Osteocyte (in vitro differentiated cells): Measurements from ENCODE around the gene CTIF. TPM values are rescaled to one million over a fixed set of nuclear protein-coding genes. Genes with fewer than 3 reads are reported as not detected.

Experiments used
- DNase-seq: peaks from one replicate; pipeline ENCODE4 v3.0.0; 2021; ENCODE audit warnings: mixed read lengths; ENCODE audit not compliant: unreplicated experiment; ENCODE audit errors: extremely low spot score
- H3K27ac Mint-ChIP-seq: one replicate; pipeline ENCODE4 v1.8.0; 2021; ENCODE audit warnings: mild to moderate bottlenecking, mixed read lengths; ENCODE audit not compliant: unreplicated experiment
- H3K27me3 Mint-ChIP-seq: one replicate; pipeline ENCODE4 v1.8.0; 2021; ENCODE audit warnings: mixed read lengths; ENCODE audit not compliant: unreplicated experiment
- H3K36me3 Mint-ChIP-seq: one replicate; pipeline ENCODE4 v1.8.0; 2021; ENCODE audit warnings: mixed read lengths; ENCODE audit not compliant: unreplicated experiment
- H3K4me1 Mint-ChIP-seq: one replicate; pipeline ENCODE4 v1.8.0; 2021; ENCODE audit warnings: mixed read lengths; ENCODE audit not compliant: unreplicated experiment
- H3K4me3 Mint-ChIP-seq: one replicate; pipeline ENCODE4 v1.8.0; 2021; ENCODE audit warnings: mild to moderate bottlenecking, moderate library complexity, mixed read lengths; ENCODE audit not compliant: unreplicated experiment
- H3K9me3 Mint-ChIP-seq: one replicate; pipeline ENCODE4 v1.8.0; 2021; ENCODE audit warnings: mixed read lengths; ENCODE audit not compliant: unreplicated experiment
- total RNA-seq: library from RNA; stranded (reverse); gene quantifications from 2 replicates; pipeline ENCODE4 v1.2.1, GENCODE V29; 2021
- TF ChIP-seq, protein P1 (sequence below): fragments of 200-600 bp; sonication (generic); IDR thresholded peaks from 2 replicates; pipeline ENCODE4 v1.5.0; 2021; ENCODE audit warnings: antibody characterized with exemption, mild to moderate bottlenecking, moderate library complexity

Gene CTIF
- total RNA-seq, 1 donor from 2014 or later = 172 TPM

DNA sequence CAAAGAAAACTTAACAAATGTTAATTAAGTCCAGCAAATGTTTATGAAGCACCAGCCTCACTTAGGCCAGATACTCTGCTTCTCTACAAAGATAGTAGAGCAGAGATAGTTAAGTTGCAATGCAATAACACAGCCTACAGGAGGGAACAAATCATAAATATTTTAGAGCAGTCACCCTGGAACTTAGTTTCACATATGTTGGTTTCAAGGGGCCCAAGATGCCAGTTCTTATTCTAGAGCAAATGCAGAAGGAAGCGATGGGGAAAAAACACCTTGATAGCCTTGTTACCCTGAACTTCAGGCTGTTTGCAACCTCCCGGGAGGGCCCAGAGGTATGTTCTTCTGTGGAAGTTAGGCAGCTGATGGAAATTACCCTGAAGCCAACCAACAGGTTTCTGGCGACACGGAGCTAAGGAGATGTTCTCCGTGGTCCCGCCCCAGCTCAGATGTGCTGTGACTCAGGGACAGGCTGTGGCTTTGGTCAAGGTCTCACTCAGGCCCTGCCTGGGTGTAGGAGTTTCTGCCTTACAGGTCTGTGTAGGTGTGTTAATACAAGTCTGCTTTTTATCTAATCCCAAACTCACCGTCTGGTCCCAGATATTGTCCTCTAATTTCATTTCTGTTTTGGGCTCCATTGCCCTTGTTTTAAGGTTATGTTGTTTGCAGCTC lies 3.8 kb downstream of the CTIF start:
- Mint-ChIP-seq H3K4me1 (peaks cover 68% of the 10 kb centered on the region), H3K36me3 (peaks cover 7% of the 10 kb centered on the region), H3K9me3 (no peaks in the 10 kb centered on the region), H3K27ac (peak overlapping the region; percentile 63), H3K4me3 (peak overlapping the region; percentile 16), H3K27me3 (no peaks in the 10 kb centered on the region)
- TF ChIP-seq, protein P1, sequence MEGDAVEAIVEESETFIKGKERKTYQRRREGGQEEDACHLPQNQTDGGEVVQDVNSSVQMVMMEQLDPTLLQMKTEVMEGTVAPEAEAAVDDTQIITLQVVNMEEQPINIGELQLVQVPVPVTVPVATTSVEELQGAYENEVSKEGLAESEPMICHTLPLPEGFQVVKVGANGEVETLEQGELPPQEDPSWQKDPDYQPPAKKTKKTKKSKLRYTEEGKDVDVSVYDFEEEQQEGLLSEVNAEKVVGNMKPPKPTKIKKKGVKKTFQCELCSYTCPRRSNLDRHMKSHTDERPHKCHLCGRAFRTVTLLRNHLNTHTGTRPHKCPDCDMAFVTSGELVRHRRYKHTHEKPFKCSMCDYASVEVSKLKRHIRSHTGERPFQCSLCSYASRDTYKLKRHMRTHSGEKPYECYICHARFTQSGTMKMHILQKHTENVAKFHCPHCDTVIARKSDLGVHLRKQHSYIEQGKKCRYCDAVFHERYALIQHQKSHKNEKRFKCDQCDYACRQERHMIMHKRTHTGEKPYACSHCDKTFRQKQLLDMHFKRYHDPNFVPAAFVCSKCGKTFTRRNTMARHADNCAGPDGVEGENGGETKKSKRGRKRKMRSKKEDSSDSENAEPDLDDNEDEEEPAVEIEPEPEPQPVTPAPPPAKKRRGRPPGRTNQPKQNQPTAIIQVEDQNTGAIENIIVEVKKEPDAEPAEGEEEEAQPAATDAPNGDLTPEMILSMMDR = peak; percentile 23
- DNase-seq = no peak

DNA sequence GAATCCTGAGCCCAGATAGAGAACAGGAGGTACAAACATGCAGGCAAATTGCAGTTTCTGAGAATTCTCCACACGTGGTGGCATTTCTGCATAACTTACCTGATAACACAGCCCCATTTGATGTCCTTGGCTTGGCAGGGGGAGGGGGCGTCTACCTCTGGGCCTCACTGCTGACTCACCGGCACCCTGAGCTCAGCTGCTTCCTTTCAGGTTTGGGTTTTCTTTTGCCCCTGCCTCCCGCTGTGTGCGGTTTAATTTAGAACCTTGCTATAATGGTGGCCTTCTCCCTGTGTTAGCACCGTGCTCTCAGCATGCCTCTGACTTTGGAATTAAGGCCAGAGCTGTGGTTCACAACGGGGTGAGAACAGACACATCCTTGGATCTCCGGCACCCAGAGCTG lies 4.4 kb downstream of the CTIF start:
- DNase-seq = no peak
- Mint-ChIP-seq H3K9me3 (no peaks in the 10 kb centered on the region), H3K27me3 (no peaks in the 10 kb centered on the region), H3K27ac (peak overlapping the region; percentile 63), H3K4me1 (peaks cover 73% of the 10 kb centered on the region), H3K36me3 (peaks cover 7% of the 10 kb centered on the region), H3K4me3 (peak overlapping the region; percentile 16)
- TF ChIP-seq, protein P1 = no peak

DNA sequence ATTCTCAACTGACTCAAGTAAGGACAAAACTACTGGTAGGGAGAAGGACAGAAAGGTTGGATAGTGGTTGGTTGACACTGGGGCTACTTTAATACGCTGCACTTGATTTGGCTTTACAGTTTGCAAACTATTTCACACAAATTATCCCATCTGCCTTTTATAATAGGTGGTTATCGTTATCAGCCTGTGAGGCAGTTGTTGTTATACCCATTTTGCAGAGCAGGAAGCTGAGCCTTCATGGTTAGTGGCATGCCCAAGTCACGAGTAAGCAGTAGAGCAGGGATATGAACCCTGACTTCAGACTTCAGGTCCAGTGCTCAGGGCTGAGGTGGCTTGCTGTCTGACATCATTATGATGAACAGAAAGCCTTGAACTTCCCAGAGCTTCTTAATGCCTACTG lies 5.3 kb downstream of the CTIF start:
- Mint-ChIP-seq H3K36me3 (peaks cover 14% of the 10 kb centered on the region), H3K4me3 (no peak overlapping the region), H3K27ac (peak overlapping the region; percentile 90)

DNA sequence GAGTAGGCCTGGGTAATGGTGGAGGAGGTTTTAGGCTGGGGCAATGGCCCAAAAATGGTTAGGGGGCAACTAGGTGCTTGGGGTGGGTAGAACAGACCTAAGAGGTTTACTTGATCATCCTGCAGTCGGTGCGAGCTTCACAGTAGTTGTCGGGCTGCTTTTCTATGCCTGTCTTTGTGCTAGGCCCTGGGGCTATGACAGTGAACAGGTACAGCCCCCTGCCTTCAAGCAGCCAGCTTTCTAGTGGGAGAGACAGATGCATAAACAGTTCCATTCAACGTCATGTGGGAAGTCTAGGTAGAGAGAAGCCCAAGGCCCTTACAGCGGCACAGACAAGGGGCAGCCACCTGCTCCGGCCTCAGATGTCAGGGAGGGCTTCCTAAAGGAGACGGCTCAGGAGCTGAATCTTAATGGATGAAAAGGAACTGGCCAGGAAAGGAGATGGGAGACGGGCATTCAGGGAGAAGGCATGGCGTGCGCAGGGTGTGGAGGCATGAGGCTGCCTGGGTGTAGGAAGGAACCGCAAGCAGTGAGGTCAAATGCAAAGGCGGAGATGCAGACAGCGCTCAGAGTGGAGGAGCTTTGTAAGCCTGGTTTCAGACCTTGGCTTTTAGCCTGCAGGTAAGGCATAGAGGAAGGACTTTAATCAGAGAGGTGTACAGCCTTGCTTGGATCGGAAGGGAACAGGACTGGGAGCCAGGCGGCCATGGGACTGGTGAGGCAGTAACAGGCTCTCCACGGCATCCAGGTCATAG lies 6.0 kb downstream of the CTIF start:
- Mint-ChIP-seq H3K27ac (peak overlapping the region; percentile 90), H3K9me3 (no peaks in the 10 kb centered on the region), H3K36me3 (peaks cover 16% of the 10 kb centered on the region), H3K27me3 (no peaks in the 10 kb centered on the region), H3K4me1 (peaks cover 84% of the 10 kb centered on the region), H3K4me3 (peak overlapping the region; percentile 24)
- DNase-seq = no peak
- TF ChIP-seq, protein P1 = no peak

More for the DNA sequence above, 5.3 kb downstream of the CTIF start:
- Mint-ChIP-seq H3K9me3 (no peaks in the 10 kb centered on the region), H3K27me3 (no peaks in the 10 kb centered on the region), H3K4me1 (peaks cover 78% of the 10 kb centered on the region)
- TF ChIP-seq, protein P1 = no peak
- DNase-seq = no peak

DNA sequence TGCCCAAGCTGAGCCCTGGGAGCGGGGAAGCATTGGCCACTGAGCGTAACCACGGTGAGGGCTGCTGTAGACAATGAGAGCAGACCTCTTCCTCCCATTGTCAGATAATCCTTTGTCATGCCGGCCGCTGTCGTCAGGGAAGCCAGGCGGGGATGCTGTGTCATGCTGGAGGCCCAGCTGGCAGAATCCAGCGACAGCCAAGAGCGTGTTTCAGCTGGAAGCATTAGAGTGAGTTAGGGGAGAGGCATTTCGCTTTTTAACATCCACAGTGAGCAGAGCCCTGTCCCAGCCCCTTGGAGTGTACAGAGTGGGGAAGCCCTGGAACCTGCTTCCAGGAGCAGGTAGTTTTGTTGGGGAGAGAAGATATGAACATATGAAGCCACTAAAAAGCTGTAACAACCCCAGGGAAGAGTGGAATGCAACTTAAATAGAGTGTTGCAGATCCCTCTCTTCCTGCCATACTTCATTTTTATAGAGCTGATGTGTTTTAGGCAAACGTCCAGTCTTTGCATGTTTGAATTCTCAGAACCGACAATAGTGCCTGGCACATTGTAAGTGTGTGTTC lies 7.0 kb downstream of the CTIF start:
- TF ChIP-seq, protein P1 = no peak
- no peak for DNase-seq
- H3K9me3 Mint-ChIP-seq = no peaks in the 10 kb centered on the region
- H3K27ac Mint-ChIP-seq = peak overlapping the region; percentile 90
- peaks cover 19% of the 10 kb centered on the region for H3K36me3 Mint-ChIP-seq
- no peaks in the 10 kb centered on the region for H3K27me3 Mint-ChIP-seq
- peak overlapping the region; percentile 24 for H3K4me3 Mint-ChIP-seq
- H3K4me1 Mint-ChIP-seq = peaks cover 94% of the 10 kb centered on the region
